MG63 (cell line): Measurements from ENCODE around the gene POU6F2. TPM values are rescaled to one million over a fixed set of nuclear protein-coding genes. Genes with fewer than 3 reads are reported as not detected.
A peak's percentile ranks its signal among the peaks of the same experiment; 100 is the strongest.

Source experiments
- DNase-seq: peaks from one replicate; pipeline ENCODE4 v3.0.0-alpha.2; 2020
- H3K27me3 ChIP-seq: fragments of 250-450 bp; sonication (Bioruptor Pico); 2 replicates; pipeline ENCODE4 v1.5.1; 2020; ENCODE audit warnings: mild to moderate bottlenecking, moderate library complexity
- H3K36me3 ChIP-seq: fragments of 250-450 bp; sonication (Bioruptor Pico); 2 replicates; pipeline ENCODE4 v1.5.1; 2020; ENCODE audit warnings: mild to moderate bottlenecking, moderate library complexity
- H3K4me3 ChIP-seq: fragments of 250-450 bp; sonication (Bioruptor Pico); 2 replicates; pipeline ENCODE4 v1.5.1; 2020; ENCODE audit warnings: mild to moderate bottlenecking, moderate library complexity
- H3K9me3 ChIP-seq: fragments of 250-450 bp; sonication (Bioruptor Pico); 2 replicates; pipeline ENCODE4 v1.5.1; 2020; ENCODE audit warnings: mild to moderate bottlenecking, moderate library complexity
- total RNA-seq: library from RNA; depleted of rRNA; stranded (reverse); fragments of >200 nt; shearing (Covaris generic); gene quantifications from 2 replicates; pipeline ENCODE4 v1.2.3, GENCODE V29; 2014; ENCODE audit warnings: low replicate concordance

POU6F2 gene
- total RNA-seq, 1 experiment from 2014 or later = not detected

GRCh38 chr7:39085590-39086049, 107.9 kb downstream of the POU6F2 start:
- Histone ChIP-seq H3K4me3 (no peak overlapping the region), H3K9me3 (no peaks in the 10 kb centered on the region), H3K27me3 (peaks cover 2% of the 10 kb centered on the region; the same call in 1 of the 2 replicates), H3K36me3 (no peaks in the 10 kb centered on the region)
- no peak for DNase-seq

GRCh38 chr7:39086638-39087360, 109.1 kb downstream of the POU6F2 start:
- Histone ChIP-seq H3K36me3 (no peaks in the 10 kb centered on the region), H3K9me3 (no peaks in the 10 kb centered on the region), H3K27me3 (peaks cover 2% of the 10 kb centered on the region; the same call in 1 of the 2 replicates), H3K4me3 (no peak overlapping the region)
- DNase-seq = no peak

- no peak overlapping the region for H3K4me3 ChIP-seq
- DNase-seq = no peak
- H3K9me3 ChIP-seq = no peaks in the 10 kb centered on the region
- peaks cover 2% of the 10 kb centered on the region; the same call in 1 of the 2 replicates for H3K27me3 ChIP-seq
- no peaks in the 10 kb centered on the region for H3K36me3 ChIP-seq
Measured at GRCh38 chr7:39088730-39089593, 111.3 kb downstream of the POU6F2 start.

GRCh38 chr7:39091145-39091544, 113.4 kb downstream of the POU6F2 start:
- Histone ChIP-seq H3K9me3 (no peaks in the 10 kb centered on the region), H3K27me3 (peaks cover 1% of the 10 kb centered on the region; the same call in 1 of the 2 replicates), H3K36me3 (no peaks in the 10 kb centered on the region), H3K4me3 (no peak overlapping the region)
- DNase-seq = no peak

GRCh38 chr7:39091774-39092173, 114.1 kb downstream of the POU6F2 start:
- Histone ChIP-seq H3K36me3 (no peaks in the 10 kb centered on the region), H3K4me3 (no peak overlapping the region), H3K9me3 (no peaks in the 10 kb centered on the region), H3K27me3 (no peaks in the 10 kb centered on the region)
- DNase-seq = no peak

- DNase-seq = no peak
- no peaks in the 10 kb centered on the region for H3K9me3 ChIP-seq
- H3K4me3 ChIP-seq = no peak overlapping the region
- no peaks in the 10 kb centered on the region for H3K36me3 ChIP-seq
- H3K27me3 ChIP-seq = no peaks in the 10 kb centered on the region
Measured at GRCh38 chr7:39094731-39095130, 117.0 kb downstream of the POU6F2 start.

GRCh38 chr7:39095875-39096619, 118.3 kb downstream of the POU6F2 start:
- no peak for DNase-seq
- H3K27me3 ChIP-seq = no peaks in the 10 kb centered on the region

GRCh38 chr7:39098506-39098905, 120.8 kb downstream of the POU6F2 start:
- no peak for DNase-seq
- no peaks in the 10 kb centered on the region for H3K27me3 ChIP-seq
- H3K36me3 ChIP-seq = no peaks in the 10 kb centered on the region
- no peaks in the 10 kb centered on the region for H3K9me3 ChIP-seq
- H3K4me3 ChIP-seq = no peak overlapping the region

More at GRCh38 chr7:39095875-39096619, 118.3 kb downstream of the POU6F2 start:
- no peaks in the 10 kb centered on the region for H3K9me3 ChIP-seq
- H3K4me3 ChIP-seq = no peak overlapping the region
- H3K36me3 ChIP-seq = no peaks in the 10 kb centered on the region

- no peak overlapping the region for H3K4me3 ChIP-seq
- no peaks in the 10 kb centered on the region for H3K36me3 ChIP-seq
- H3K9me3 ChIP-seq = no peaks in the 10 kb centered on the region
- peak; percentile 5 for DNase-seq
- H3K27me3 ChIP-seq = no peaks in the 10 kb centered on the region
Measured at GRCh38 chr7:39099146-39099545, 121.4 kb downstream of the POU6F2 start.

- no peak overlapping the region for H3K4me3 ChIP-seq
- H3K9me3 ChIP-seq = no peaks in the 10 kb centered on the region
- H3K36me3 ChIP-seq = no peaks in the 10 kb centered on the region
- DNase-seq = no peak
- no peaks in the 10 kb centered on the region; the same call in 1 of the 2 replicates for H3K27me3 ChIP-seq
Measured at GRCh38 chr7:39100270-39100669, 122.6 kb downstream of the POU6F2 start.

GRCh38 chr7:39102234-39102633, 124.5 kb downstream of the POU6F2 start:
- H3K36me3 ChIP-seq = no peaks in the 10 kb centered on the region
- no peaks in the 10 kb centered on the region for H3K9me3 ChIP-seq

GRCh38 chr7:39105720-39106119, 128.0 kb downstream of the POU6F2 start:
- no peaks in the 10 kb centered on the region for H3K36me3 ChIP-seq
- no peak for DNase-seq
- no peaks in the 10 kb centered on the region for H3K9me3 ChIP-seq
- H3K4me3 ChIP-seq = no peak overlapping the region
- H3K27me3 ChIP-seq = no peaks in the 10 kb centered on the region; the same call in 1 of the 2 replicates

More at GRCh38 chr7:39102234-39102633, 124.5 kb downstream of the POU6F2 start:
- Histone ChIP-seq H3K4me3 (no peak overlapping the region), H3K27me3 (no peaks in the 10 kb centered on the region; the same call in 1 of the 2 replicates)
- DNase-seq = no peak

- H3K36me3 ChIP-seq = no peaks in the 10 kb centered on the region
- H3K4me3 ChIP-seq = no peak overlapping the region
- no peak for DNase-seq
- no peaks in the 10 kb centered on the region for H3K9me3 ChIP-seq
- H3K27me3 ChIP-seq = peaks cover 1% of the 10 kb centered on the region; the same call in 1 of the 2 replicates
Measured at GRCh38 chr7:39125846-39126245, 148.1 kb downstream of the POU6F2 start.

GRCh38 chr7:39127058-39127457, 149.3 kb downstream of the POU6F2 start:
- DNase-seq = no peak
- H3K4me3 ChIP-seq = no peak overlapping the region
- no peaks in the 10 kb centered on the region for H3K36me3 ChIP-seq
- H3K9me3 ChIP-seq = no peaks in the 10 kb centered on the region
- no peaks in the 10 kb centered on the region for H3K27me3 ChIP-seq

- no peak overlapping the region for H3K4me3 ChIP-seq
- no peak for DNase-seq
Measured at GRCh38 chr7:39128287-39128843, 150.7 kb downstream of the POU6F2 start.

GRCh38 chr7:39130274-39130673, 152.6 kb downstream of the POU6F2 start:
- Histone ChIP-seq H3K27me3 (no peaks in the 10 kb centered on the region), H3K36me3 (no peaks in the 10 kb centered on the region), H3K9me3 (no peaks in the 10 kb centered on the region), H3K4me3 (no peak overlapping the region)
- no peak for DNase-seq

More at GRCh38 chr7:39128287-39128843, 150.7 kb downstream of the POU6F2 start:
- Histone ChIP-seq H3K36me3 (no peaks in the 10 kb centered on the region), H3K9me3 (no peaks in the 10 kb centered on the region), H3K27me3 (no peaks in the 10 kb centered on the region)
